Measurements from ENCODE around the gene MATN1. TPM values are rescaled to one million over a fixed set of nuclear protein-coding genes. Genes with fewer than 3 reads are reported as not detected.

Gene MATN1
- polyA plus RNA-seq, 1 donor (not counting 4 experiments of a cell fraction or from before 2014, with no cell fraction given) = 0.05 TPM

DNA sequence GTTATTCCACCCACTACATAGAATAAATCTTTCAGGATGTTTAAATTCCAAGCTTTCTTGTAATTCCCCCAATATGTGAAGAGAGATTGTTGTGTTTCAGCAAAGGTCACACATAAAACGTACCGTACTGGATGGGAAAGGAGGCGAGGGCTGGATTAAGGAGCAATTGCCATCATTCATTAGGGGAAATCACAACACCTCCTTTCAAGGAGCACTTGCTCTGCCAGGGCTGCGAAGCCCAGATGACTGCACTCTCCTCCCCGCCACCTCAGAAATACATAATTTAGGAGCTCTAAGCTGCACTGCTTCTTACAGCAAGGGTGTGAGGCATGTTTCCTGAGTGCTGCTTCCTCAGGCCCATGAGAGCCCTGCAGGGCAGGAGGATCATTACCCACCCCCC is 29.6 kb downstream of the MATN1 start:
- TF ChIP-seq EZH2 (IDR thresholded peaks at IDR 0.05; ENCODE audit: low read length) = no peak
- Histone ChIP-seq H4K20me1 (ENCODE audit: control insufficient read depth, extremely low read depth, insufficient read depth, low read length) (no peaks in the 10 kb centered on the region), H3K9me3 (ENCODE audit: control insufficient read depth, low read depth, low read length) (no peaks in the 10 kb centered on the region), H3K36me3 (ENCODE audit: control insufficient read depth in 2 of 2, extremely low read depth in 1 of 2, insufficient read depth in 2 of 2, low read length in 2 of 2) (no peaks in the 10 kb centered on the region), H3K79me2 (ENCODE audit: control insufficient read depth, insufficient read depth, low read length) (no peaks in the 10 kb centered on the region), H3K4me3 (ENCODE audit: control insufficient read depth in 2 of 3, extremely low read depth in 1 of 3, insufficient read depth in 2 of 3, low read depth in 1 of 3, low read length in 3 of 3) (no peak overlapping the region), H3K9ac (ENCODE audit: control insufficient read depth, extremely low read depth, insufficient read depth, low read length) (no peak overlapping the region), H2AFZ (ENCODE audit: control insufficient read depth, low read length) (no peak overlapping the region), H3K27me3 (ENCODE audit: control insufficient read depth, extremely low read depth, insufficient read depth, low read length) (no peaks in the 10 kb centered on the region), H3K4me1 (ENCODE audit: control insufficient read depth, extremely low read depth, insufficient read depth, low read length) (peaks cover 33% of the 10 kb centered on the region), H3K9me1 (ENCODE audit: control insufficient read depth, extremely low read depth, insufficient read depth, low read length) (no peaks in the 10 kb centered on the region), H3K4me2 (ENCODE audit: control insufficient read depth, extremely low read depth, insufficient read depth, low read depth, low read length) (no peak overlapping the region), H3K27ac (ENCODE audit: control insufficient read depth, insufficient read depth, low read length) (no peak overlapping the region)
- FAIRE-seq (no peak), DNase-seq (ENCODE audit: low read depth, low spot score) (no peak)
- dilution Hi-C loops (cut with MboI; ENCODE audit: extremely low pct_ligation_motif_present, low sequenced_read_pairs) = no loop called here

DNA sequence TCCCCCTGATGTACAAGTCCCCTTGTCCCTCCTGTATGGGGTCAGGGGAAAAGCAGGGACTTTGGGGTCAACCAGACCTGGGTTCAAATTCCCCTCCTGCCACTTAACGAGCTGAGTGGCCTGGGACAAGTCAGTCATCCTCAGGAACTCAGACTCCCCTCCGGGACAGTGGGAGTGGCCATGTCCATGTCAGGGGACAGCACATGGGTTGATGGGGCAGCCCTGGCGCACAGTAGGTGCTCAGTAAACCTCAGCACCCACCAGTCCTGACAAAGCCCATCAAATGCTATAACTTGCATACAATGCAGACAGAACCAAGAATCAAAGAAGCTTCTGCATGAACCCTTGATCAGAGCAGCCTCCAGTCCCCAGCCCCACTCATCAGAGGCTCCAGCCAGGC is 30.0 kb downstream of the MATN1 start:
- no peak for FAIRE-seq
- no peaks in the 10 kb centered on the region for H3K36me3 ChIP-seq (ENCODE audit: control insufficient read depth in 2 of 2, extremely low read depth in 1 of 2, insufficient read depth in 2 of 2, low read length in 2 of 2)

More for the DNA sequence above, 30.0 kb downstream of the MATN1 start:
- no peak overlapping the region for H2AFZ ChIP-seq (ENCODE audit: control insufficient read depth, low read length)
- no peaks in the 10 kb centered on the region for H3K9me1 ChIP-seq (ENCODE audit: control insufficient read depth, extremely low read depth, insufficient read depth, low read length)
- H3K27me3 ChIP-seq (ENCODE audit: control insufficient read depth, extremely low read depth, insufficient read depth, low read length) = no peaks in the 10 kb centered on the region
- no peak overlapping the region for H3K27ac ChIP-seq (ENCODE audit: control insufficient read depth, insufficient read depth, low read length)
- H3K4me3 ChIP-seq (ENCODE audit: control insufficient read depth in 2 of 3, extremely low read depth in 1 of 3, insufficient read depth in 2 of 3, low read depth in 1 of 3, low read length in 3 of 3) = no peak overlapping the region
- H4K20me1 ChIP-seq (ENCODE audit: control insufficient read depth, extremely low read depth, insufficient read depth, low read length) = no peaks in the 10 kb centered on the region
- no peak for DNase-seq (ENCODE audit: low read depth, low spot score)
- H3K9me3 ChIP-seq (ENCODE audit: control insufficient read depth, low read depth, low read length) = no peaks in the 10 kb centered on the region
- dilution Hi-C loops (cut with MboI; ENCODE audit: extremely low pct_ligation_motif_present, low sequenced_read_pairs) = no loop called here
- H3K9ac ChIP-seq (ENCODE audit: control insufficient read depth, extremely low read depth, insufficient read depth, low read length) = no peak overlapping the region
- H3K79me2 ChIP-seq (ENCODE audit: control insufficient read depth, insufficient read depth, low read length) = no peaks in the 10 kb centered on the region
- H3K4me1 ChIP-seq (ENCODE audit: control insufficient read depth, extremely low read depth, insufficient read depth, low read length) = peaks cover 31% of the 10 kb centered on the region
- TF ChIP-seq CTCF (optimal IDR thresholded peaks at IDR 0.05 in 1 of 3, IDR thresholded peaks at IDR 0.05 in 1 of 3, conservative IDR thresholded peaks at IDR 0.05 in 1 of 3; ENCODE audit: extremely low read depth in 1 of 3, insufficient read depth in 2 of 3, low read length in 3 of 3) (no peak), EZH2 (IDR thresholded peaks at IDR 0.05; ENCODE audit: low read length) (no peak)
- H3K4me2 ChIP-seq (ENCODE audit: control insufficient read depth, extremely low read depth, insufficient read depth, low read depth, low read length) = no peak overlapping the region

All from keratinocyte (primary cell).